Stimulated activated CD4-positive, alpha-beta T cell treated with anti-CD3 and anti-CD28 coated beads, Interleukin-4, amount 100 ng/mL, for 1 hour (primary cell): ENCODE data around the gene CCL14.
"Not testable (repeated sequence)": the region's sequence is repeated elsewhere in the genome, so short reads cannot be mapped to it uniquely, and the experiment has no call there.

ENCODE experiments used
- DNase-seq: peaks from one replicate; pipeline ENCODE4 v3.0.0-alpha.2; 2020

Gene CCL14

GRCh38 chr17:35986643-35987042 lies at the start of gene CCL14:
TSS of gene CCL14 (minus strand) at chr17:35986729. CDS start at chr17:35986649, 80 bp downstream.
- DNase-seq: no peak

- DNase-seq: no peak
Observed at GRCh38 chr17:36036235-36036634, 49.7 kb upstream of the CCL14 start.

GRCh38 chr17:36034127-36034526 lies 47.6 kb upstream of the CCL14 start:
- DNase-seq: no peak

DNA sequence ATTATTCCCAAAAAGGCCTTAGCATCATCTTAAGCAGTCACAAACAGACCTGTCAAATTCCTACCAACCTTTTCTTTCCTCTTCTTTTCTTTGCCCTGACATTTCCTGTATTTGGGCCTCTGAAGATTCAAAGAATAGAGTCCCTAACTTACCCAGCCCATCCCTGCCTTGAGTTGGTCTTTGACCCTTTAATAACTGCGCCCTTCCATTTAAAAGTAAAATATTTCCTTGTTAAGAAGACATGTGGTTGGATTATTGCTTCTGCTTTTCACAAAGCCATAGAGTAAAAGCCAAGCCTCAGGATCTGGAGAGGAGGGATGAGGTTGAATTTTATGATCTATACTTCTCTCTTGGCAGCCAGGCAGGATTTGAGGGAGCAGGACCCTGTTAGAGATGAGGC lies 44.4 kb upstream of the CCL14 start:
- no peak for DNase-seq

GRCh38 chr17:36027761-36028160 lies 41.2 kb upstream of the CCL14 start:
- DNase-seq: no peak

DNA sequence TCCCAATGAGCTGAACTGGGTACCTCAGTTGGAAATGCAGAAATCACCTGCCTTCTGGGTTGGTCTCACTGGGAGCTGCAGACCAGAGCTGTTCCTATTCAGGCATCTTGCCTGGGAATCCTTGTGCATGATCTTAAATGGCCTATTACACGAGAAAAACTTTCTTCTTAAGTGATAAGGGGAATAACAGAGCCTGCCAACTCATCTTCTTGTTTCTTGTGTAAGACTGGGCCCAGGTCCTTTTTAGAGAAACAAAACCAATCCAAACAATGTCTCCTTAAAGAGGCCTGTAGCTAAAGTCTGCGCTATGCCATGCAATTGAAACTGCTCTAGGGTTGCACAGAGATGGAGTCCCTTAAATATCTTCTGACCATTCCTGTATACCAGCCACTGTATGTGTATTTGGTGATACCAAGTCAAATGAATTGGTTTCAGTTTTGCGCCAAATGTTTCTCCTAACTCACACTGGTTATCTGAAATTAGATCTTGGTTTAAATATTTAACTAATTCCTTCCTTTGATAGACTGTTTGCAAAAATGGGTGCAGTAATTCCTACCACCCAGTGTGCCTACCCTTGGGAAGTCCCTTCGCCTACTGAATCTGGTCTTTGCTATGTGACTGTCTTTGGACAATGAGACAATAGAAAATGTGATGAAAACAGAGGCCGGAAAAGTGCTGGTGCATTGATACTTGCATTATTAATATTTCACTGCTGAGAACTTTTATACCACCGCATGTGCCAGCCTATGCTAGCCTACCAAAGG lies 37.8 kb upstream of the CCL14 start:
- no peak for DNase-seq

GRCh38 chr17:36019423-36019822 lies 32.9 kb upstream of the CCL14 start:
- DNase-seq: no peak

DNA sequence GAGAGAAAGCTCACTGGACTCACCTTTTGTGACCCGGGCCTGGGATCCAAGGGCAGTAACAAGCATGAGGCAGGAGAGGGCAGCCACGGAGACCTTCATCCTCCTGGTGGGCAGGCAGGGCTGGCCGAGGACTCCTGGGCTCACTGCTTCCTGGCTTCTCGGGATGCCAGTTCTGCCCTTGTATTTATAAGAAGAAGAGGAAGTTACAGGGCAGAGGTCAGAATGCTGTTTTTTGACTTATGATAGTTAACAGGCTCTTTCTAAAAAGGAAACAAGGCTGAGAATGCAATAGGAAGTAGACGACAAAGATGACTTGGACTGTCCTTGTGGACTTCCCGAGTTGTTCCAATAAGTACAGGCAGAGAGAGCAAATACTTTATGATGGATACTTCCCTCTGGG lies 31.3 kb upstream of the CCL14 start, which contains the start of gene CCL23:
Gene CCL23 (minus strand): TSS at position 174 of the 400 bp plus-strand sequence. CDS start 75 bp downstream, at position 99.
- no peak for DNase-seq

DNA sequence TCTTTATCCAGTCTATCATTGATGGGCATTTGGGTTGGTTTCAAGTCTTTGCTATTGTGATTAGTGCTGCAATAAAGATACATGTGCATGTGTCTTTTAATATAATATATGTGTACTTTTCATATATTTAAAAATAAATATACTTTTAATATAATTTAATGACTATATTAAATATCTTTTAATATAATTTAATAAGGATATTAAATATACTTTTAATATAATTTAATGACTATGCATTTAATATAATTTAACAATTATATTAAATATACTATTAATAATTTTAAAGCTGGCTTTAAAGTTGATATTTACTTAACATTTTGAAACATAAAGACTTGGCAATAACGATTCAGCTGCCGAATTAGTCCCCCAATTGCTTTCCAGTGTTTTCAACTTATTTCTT lies 30.0 kb upstream of the CCL14 start:
- no peak for DNase-seq

- not testable (repeated sequence) for DNase-seq
Observed at GRCh38 chr17:36015895-36016294, 29.4 kb upstream of the CCL14 start.

DNA sequence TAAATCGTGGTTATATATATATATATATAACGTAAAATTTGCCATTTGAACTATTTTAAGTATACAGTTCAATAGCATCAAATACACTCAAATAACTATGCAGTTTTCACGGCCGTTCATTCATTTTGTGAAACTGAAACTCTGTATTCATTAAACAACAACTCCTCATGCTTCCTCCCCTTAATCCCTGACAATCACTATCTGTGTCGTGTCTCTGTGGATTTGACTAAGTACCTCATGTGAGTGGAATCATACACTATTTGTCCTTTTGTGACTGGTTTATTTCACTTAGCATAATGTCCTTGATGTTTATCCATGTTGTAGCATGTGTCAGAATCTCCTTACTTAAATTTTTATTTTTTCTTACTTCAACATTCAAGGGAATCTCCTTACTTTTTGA lies 28.4 kb upstream of the CCL14 start:
- no peak for DNase-seq

GRCh38 chr17:36011201-36011600 lies 24.7 kb upstream of the CCL14 start:
- DNase-seq: no peak

- DNase-seq: no peak
Observed at GRCh38 chr17:36008998-36009665, 22.6 kb upstream of the CCL14 start.

DNA sequence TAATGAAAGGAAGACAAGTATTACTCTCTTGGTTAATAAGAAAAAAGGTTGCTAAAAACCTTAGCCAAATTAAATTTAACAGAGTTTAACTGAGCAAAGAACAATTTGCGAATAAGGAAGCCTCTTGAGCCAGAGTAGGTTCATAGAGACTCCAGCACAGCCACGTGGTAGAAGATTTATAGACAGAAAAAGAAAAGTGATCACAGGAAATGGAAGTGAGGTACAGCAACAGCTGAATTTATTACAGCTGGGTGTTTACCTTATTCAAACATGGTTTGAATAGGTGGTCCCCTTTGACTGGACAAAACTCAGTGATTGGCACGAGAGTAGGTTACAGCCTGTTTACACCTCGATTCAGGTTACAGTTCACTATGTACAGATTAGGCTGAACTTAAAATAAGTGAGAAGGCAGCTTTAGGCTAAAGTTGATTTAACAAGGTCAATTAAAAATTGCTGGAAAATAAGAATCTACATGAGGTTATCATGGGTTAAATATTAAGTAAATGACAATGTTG lies 18.1 kb upstream of the CCL14 start:
- no peak for DNase-seq

DNA sequence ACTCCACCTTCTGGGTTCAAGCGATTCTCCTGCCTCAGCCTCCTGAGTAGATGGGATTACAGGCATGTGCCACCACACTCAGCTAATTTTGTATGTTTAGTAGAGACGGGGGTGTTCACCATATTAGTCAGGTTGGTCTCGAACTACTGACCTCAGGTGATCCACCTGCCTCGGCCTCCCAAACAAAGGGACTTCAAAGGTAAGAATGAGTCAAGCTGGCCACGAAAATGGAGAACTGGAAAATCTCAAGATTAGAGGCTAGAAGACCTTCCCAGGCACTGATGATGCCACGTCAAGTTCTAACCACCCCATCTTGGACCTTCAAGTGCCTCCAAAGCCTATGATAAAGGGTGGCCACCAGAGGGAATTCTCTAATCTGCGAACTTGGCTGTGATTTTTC lies 16.1 kb upstream of the CCL14 start:
- DNase-seq: no peak

DNA sequence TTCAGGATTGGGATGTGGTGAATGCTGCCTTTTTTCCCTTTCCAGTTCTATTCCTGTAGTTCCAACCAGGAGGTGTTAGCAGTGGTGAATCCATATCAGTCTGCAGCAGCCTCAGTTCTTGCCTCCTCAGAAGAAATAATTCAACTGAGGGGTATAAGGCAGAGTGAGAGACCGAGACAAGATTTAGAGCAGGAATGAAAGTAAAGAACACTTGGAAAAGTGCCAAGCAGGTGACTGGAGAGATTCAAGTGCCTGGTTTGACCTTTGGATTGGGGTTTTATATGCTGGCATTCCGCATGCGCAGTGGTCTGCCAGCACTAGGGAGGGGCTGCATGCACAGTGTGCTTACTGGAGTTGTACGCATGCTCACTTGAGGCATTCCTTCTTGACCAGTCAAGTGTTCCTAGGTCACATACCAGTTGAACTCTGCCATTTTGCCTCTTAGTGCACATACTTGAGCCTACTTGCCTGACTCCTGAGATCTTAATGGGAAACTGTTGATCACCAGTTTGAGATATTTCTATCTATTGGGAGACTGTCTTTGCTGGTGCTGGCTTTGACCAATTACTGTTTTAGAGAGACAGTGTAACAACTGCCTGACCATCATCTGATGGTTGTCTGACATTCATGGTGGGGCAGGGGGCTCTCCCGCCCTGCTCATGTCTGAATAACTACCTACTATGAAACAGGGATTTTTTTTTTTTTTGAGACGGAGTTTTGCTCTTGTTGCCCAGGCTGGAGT lies 15.5 kb upstream of the CCL14 start:
- DNase-seq: no peak

DNA sequence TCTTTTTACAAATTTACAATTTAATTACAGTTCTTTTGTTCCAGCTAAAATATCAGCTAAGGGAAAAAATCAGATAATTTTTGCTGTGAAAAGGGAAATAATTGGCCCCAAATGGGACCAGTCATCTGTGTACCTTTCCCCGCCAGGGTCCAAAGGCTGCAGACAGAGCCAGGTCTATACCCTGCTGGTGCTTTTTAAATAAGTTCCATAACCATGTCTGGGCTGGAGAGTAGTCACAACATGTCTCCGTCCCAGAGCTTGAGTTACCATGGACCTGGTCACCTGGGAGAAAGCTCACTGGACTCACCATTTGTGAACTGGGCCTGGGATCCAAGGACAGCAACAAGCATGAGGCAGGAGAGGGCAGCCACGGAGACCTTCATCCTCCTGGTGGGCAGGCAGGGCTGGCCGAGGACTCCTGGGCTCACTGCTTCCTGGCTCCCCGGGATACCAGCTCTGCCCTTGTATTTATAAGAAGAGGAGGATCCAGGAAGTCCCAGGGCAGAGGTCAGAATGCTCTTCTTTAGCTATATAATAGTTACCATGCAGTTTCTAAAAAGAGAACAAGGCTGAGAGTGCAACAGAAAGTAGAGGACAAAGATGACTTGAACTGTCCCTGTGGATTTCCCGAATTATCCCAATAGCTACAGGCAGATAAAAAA lies 14.7 kb upstream of the CCL14 start, which contains the start of gene CCL15:
Gene CCL15 (minus strand): TSS at position 444 of the 662 bp plus-strand sequence. CDS start 61 bp downstream, at position 383.
- DNase-seq: no peak

GRCh38 chr17:36000732-36001109 lies 14.2 kb upstream of the CCL14 start:
- no peak for DNase-seq

DNA sequence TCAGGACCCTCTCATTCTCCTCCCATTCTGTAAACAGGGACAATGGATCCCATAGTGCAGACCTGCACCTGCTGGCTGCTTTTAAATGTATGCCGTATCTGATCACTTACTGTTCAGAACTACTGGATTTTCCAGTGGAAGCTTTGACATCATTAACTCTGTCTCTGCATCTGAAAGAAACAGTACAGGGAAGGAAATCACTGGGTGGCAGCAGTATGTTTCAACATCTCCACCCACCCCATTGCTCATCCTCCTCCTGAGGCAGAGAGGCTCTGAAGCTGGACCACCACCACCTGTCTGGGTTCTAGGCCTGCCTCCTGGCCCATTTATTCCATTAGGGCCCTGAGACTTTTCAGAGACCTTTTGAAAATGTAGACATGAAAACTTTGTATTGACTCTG lies 12.2 kb upstream of the CCL14 start:
- DNase-seq: no peak

DNA sequence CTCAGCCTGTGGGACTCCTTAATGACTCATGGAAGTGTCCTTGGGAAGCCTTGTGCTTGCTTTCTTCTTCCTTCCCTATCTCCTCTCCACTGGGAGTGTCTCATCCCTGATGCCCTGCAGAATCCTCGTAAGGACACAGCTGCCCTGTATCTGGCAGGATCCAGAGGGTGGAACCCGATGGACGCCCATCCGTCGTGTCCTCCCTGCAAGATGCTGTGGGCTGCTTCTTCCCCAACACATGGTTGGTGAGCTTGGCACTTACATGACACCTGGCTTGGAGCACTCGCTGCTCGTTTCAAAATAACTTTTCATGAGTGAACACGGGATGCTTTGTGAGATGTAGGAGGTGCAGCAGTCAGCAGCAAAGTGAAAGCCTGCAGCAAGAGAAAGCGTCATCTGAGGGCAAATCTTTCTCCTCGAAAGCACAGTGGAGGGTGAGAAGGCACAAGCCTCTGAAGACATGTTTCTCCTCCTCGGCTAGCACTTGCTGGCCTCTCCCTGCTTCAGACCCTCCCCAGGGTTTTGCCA lies 11.6 kb upstream of the CCL14 start:
- no peak for DNase-seq

DNA sequence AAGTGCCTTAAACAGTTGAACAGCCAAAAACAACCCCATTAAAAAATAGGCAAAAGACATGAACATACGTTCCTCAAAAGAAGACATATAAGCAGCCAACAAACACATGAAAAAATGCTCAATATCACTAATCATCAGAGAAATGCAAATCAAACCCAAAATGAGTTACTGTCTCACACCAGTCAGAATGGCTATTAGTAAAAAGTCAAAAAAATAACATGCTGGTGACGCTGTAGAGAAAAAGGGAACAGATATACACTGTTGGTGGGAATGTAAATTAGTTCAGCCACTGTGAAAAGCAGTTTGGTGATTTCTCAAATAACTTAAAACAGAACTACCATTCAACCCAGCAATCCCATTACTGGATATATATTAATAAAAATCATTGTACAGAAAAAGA lies 8.8 kb upstream of the CCL14 start:
- not testable (repeated sequence) for DNase-seq

DNA sequence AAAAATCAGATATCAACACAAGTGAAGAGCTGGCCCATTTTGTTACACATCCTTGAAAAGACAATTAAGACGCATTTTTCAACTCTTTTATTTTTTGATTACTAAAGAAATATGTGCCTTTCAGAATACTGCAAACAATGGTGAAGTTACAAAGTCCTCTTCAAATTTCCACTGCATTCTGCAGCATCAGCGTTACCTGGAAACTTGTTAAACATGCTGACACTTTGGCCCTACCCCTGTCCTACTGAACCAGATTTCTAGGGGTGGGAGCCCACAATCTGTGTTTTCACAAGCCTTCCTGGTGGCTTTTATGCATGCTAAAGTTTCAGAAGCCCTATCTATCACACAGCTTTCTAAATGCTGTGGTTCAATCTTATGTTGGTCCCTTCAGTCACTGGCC lies 4.5 kb upstream of the CCL14 start:
- no peak for DNase-seq

DNA sequence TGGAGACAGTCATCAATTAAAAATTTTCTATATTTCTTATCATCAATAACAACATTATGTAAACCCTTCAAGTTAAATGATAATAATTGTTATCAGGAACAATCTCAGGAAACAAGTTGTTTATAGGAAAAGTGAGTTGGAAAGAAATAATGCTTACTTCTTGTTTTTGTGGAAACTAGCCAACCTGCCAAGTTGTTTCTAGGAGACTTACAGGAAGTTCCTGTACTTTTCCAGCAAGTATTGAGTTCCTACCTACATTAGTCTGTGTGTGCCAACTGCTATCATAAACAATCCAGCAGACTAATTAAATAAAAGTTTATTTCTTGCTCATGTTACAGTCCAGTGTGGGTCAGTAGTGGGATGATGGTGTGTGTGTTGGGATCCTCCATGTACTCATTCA lies 1.6 kb upstream of the CCL14 start:
- DNase-seq: no peak
